ENCODE results near the gene OPN5.

Gene OPN5

DNA sequence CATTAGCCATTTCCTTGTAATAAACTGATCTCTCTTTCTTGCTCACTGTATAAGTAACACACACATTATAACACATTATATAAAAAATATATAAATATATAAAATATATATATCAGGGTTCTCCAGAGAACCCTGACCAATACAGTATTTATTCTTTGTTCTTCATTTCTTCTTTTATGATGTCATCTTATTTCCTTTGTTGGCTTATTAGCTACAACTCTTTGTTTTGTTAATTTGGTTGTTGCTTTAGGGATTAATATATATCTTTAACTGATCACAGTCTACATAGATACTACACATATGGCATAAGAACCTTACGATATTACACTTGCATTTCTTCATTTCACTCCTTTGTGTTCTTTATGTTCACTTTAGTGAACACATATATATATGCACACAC is 14.7 kb upstream of the OPN5 start:
- no peak for FAIRE-seq
- no peak for DNase-seq (ENCODE audit: insufficient read length, low spot score)
- TF ChIP-seq, protein P1, sequence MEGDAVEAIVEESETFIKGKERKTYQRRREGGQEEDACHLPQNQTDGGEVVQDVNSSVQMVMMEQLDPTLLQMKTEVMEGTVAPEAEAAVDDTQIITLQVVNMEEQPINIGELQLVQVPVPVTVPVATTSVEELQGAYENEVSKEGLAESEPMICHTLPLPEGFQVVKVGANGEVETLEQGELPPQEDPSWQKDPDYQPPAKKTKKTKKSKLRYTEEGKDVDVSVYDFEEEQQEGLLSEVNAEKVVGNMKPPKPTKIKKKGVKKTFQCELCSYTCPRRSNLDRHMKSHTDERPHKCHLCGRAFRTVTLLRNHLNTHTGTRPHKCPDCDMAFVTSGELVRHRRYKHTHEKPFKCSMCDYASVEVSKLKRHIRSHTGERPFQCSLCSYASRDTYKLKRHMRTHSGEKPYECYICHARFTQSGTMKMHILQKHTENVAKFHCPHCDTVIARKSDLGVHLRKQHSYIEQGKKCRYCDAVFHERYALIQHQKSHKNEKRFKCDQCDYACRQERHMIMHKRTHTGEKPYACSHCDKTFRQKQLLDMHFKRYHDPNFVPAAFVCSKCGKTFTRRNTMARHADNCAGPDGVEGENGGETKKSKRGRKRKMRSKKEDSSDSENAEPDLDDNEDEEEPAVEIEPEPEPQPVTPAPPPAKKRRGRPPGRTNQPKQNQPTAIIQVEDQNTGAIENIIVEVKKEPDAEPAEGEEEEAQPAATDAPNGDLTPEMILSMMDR (IDR thresholded peaks at IDR 0.05; ENCODE audit: insufficient read depth, missing control alignments): no peak

GRCh38 chr6:47769982-47770381 is 11.8 kb upstream of the OPN5 start:
- FAIRE-seq (no peak), DNase-seq (ENCODE audit: insufficient read length, low spot score) (no peak)
- TF ChIP-seq, protein P1 (IDR thresholded peaks at IDR 0.05; ENCODE audit: insufficient read depth, missing control alignments): no peak

- FAIRE-seq (no peak), DNase-seq (ENCODE audit: insufficient read length, low spot score) (no peak)
- TF ChIP-seq, protein P1 (IDR thresholded peaks at IDR 0.05; ENCODE audit: insufficient read depth, missing control alignments): no peak
These were observed 9.5 kb upstream of the OPN5 start for GRCh38 chr6:47772359-47772758.

GRCh38 chr6:47773005-47773404 is 8.8 kb upstream of the OPN5 start:
- no peak for FAIRE-seq
- TF ChIP-seq, protein P1 (IDR thresholded peaks at IDR 0.05; ENCODE audit: insufficient read depth, missing control alignments): no peak

GRCh38 chr6:47780510-47781356 is 1.1 kb upstream of the OPN5 start:
- TF ChIP-seq, protein P1 (IDR thresholded peaks at IDR 0.05; ENCODE audit: insufficient read depth, missing control alignments): peak; percentile 62
- FAIRE-seq: peak; percentile 95
- DNase-seq (ENCODE audit: insufficient read length, low spot score): no peak

More at GRCh38 chr6:47773005-47773404, 8.8 kb upstream of the OPN5 start:
- DNase-seq (ENCODE audit: insufficient read length, low spot score): no peak

DNA sequence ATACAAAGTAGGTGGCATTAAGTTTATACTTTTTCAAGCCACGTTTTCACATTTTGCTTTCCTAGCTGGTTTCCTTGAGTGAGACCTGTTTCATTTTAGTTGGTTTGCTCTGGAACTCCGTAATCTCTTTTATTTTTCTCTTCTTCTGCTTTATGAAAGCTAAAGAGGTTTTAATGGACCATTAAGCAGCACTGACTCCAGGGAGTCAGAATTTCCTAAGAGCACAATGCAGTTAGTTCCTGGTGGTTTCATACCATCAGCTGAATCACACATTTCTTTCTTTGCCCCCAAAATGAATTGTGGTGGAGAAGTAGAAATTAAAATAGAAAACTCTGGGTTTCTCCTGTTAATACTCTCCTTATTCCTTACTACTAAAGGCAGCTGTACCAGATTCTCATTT is 3.4 kb downstream of the OPN5 start:
- DNase-seq (ENCODE audit: insufficient read length, low spot score) (no peak), FAIRE-seq (no peak)
- TF ChIP-seq, protein P1 (IDR thresholded peaks at IDR 0.05; ENCODE audit: insufficient read depth, missing control alignments): no peak

Measured in D721Med (cell line).